Stimulated activated CD4-positive, alpha-beta T cell treated with anti-CD3 and anti-CD28 coated beads, Interleukin-1b, Interleukin-23, amount 100 ng/mL, for 48 hours (primary cell): ENCODE data around the gene DYNLRB1.

Experiments used
- DNase-seq: peaks from one replicate; pipeline ENCODE4 v3.0.0-alpha.2; 2020

Gene DYNLRB1

DNA sequence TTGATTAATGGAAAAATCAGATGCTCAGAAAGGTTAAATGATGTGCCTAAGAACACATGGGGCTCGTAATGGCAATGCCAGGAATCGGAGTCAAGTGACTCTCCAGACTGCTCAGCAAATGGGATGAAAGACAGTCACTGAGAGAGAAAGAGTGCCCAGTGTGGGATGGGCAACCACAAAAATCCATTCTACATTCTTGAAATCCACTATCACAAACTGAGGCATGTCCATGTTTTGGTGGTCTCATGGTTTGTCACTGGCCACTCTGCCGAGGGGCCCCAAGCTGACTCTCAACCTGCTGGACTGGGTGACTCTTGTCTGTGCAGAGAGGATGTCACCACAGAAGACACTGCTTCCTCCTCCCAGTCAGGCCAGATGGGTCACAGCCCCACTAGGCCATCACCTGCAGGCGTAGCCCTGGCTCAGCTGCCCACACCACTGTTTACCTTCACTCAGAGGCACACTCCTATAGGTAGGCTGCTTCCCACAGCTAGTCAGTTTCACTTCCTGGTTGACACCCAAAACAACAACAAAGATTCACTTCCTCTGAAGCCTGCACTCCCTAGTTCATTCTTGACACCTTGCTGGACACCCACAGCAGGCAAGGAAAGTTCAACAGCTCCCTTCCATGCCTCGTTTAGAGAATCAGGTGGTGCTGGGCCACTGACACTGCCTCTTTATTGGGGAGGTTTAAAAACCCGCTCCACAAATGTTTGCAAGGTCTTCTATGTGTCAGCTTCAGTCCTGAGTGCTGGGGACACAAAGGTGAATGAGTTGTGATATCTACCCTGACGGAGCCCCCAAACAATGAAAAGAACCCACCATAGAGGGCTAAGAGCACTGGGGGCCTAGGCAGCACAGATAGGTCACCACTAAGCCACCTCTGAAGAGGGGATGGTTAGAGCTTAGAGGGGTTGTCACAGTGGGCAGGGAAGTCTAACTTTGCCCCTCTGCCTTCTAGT lies 64.0 kb downstream of the DYNLRB1 start:
- no peak for DNase-seq

DNA sequence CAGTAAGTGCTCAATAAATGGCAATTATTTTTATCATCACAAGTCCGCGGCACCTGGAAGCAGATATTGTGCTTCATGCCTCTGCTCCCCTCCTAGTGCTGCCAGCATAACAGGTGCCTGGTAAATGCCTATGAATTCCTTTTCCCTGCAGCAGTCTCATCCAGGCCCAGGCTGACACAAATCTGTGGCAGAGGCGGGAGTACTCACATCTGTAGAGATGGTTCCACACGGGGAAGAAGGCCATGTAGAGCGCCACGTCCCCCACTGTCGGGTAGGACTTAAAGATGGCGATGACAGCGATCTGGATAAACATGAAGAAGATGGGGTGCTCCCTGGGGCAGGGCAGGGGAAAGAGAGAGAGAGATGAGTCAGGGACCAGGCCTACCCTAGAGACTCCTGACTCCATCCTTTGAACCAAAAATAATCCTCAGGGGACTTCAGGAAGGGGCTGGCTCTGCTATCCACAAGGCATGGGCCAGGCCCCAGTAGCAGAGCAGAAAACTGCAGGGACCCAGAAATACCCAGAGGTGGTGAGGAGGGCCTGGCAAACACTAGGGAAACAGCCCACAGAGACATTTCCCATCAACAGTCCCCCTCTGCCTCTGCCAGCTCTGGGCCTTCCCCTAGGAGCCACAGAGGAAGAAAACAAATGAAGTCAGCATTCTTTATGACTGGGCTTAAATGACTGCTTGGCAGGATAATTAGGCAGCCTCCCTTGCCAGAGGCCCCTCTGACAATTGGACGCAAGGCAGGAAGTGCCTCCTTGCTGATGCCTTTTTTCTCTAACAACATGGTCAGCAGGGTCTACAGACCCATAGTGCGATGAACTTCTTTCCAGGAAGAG lies 65.3 kb downstream of the DYNLRB1 start:
- peak; percentile 65 for DNase-seq

DNA sequence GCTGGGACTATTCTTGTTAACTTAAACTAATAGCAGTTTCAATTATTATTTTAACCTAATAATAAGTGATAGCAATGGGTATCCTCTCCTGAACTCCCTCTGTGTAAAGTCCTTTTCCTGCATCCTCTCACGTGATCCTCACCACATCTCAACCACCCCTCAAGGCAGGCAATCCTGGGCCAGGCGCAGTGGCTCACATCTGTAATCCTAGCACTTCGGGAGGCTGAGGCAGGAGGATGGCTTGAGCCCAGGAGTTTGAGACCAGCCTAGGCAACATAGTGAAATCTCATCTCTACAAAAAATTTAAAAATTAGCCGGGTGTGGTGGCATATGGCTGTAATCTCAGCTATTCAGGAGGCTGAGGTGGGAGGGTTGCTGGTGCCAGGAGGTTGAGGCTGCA lies 66.0 kb downstream of the DYNLRB1 start:
- no peak for DNase-seq

DNA sequence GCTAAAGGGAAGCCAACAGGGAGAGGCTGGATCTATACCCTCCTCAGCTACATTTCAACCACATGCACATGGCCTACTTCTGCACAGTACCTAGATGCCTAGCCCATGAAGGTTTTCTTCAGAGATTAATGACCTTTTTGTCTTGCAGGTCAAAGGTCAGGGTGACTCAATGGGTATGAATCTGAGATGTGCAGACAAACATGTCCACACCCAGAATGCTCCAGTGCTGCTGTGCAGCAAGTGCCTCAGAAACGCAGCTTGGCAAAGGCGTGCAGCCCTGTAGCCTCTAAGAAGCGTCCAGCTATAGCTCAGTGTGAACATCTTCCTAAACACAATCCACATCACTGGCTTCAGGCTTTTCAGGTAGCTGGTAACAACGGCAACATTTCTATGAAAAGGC lies 66.7 kb downstream of the DYNLRB1 start:
- DNase-seq, result no peak

DNA sequence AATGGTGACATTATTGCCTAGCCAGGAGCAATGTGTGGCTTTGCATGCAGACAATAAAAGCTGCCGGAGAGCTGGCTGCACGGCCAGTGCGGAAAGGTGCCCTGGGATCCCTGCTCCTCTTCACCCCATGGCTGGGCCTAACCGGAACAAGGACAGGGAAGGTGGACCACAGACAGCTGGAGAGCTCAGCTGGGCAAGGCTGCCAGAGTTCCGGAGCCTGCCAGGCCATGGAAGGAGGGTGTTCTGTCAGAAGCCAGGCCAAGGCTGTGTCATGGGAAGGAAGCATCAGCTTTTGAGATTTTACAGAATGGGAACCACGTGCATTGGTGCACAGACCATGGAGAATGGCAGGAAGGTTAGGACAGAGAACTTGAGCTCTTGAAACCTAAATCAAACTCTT lies 67.3 kb downstream of the DYNLRB1 start:
- DNase-seq, result no peak

DNA sequence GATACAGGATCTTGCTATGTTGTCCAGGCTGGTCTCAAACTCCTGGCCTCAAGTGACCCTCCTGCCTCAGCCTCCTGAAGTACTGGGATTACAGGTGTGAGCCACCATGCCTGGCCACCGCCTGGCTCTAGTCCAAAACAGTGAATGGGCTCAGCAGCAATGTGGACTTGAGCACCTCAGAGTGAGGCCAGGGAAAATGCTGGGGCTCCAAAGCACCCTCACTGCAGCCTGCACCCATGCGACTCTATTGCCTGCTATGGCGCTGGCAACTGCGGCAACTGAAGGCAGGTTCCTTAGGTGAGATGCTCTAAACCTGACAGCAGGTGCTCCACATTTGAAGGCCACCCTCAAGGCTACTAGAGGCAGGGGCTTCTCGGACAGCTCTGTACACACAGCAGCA lies 68.8 kb downstream of the DYNLRB1 start:
- DNase-seq, result no peak

DNA sequence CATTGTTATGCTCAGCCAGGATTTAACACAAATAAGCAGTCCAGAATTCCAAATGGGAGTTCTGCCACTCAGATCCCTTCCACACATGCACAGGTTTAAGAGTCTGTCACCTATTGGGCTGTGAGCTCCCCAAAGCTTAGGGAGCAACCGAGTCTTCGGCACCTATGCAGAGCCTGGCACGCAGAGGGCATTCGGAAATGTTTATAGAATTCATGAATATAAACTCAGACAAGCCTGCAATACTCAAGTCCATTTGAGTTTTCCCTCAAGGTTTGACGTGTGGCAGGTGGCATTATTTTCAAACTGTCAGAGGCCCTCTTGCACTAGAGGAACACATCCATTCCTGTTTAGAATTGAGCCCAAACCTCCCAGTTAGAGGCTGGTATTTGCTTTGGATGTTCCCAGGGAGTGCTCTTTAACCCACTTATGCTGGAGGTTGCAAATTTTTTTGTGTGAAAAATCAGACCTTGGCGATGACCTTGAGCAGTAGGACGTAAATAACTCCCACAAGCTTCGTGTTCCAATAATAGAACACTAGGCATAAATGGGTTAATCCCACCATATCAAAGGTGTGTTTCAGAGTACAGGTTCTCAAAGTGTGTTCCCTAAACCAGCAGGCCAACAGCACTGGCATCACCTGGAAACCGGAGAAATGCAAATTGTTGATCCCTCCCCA lies 70.4 kb downstream of the DYNLRB1 start:
- DNase-seq, result no peak
